ENCODE measurements around the gene SLC35F3.

SLC35F3 gene

DNA sequence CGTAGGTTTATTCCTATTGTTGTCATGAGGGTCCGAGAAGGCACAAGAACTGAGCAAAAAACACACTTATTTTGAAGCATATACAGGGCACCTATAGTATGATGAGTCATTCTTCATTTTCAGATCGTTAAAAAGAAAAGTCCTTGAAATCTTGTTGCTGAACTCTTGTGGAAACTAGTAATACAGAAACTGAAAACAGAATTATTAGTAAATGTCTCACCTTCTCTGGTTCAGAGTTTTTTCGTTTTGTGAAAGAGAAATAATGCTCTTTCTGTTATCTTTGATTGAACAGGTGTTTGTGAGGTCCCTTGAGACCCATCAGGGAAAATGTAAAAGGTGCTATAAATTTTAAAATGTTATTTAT, 366.7 kb downstream of the SLC35F3 start:
- no peak for ATAC-seq (ENCODE audit: low read depth)
- no peaks in the 10 kb centered on the region for H3K4me1 Mint-ChIP-seq
- no peaks in the 10 kb centered on the region for H3K9me3 Mint-ChIP-seq
- no peak overlapping the region for H3K4me3 Mint-ChIP-seq
- no peak for DNase-seq (ENCODE audit: low spot score in 2 of 2)
- no peak overlapping the region for H3K27ac Mint-ChIP-seq
- H3K27me3 Mint-ChIP-seq = peaks cover 12% of the 10 kb centered on the region
- H3K36me3 Mint-ChIP-seq = no peaks in the 10 kb centered on the region

DNA sequence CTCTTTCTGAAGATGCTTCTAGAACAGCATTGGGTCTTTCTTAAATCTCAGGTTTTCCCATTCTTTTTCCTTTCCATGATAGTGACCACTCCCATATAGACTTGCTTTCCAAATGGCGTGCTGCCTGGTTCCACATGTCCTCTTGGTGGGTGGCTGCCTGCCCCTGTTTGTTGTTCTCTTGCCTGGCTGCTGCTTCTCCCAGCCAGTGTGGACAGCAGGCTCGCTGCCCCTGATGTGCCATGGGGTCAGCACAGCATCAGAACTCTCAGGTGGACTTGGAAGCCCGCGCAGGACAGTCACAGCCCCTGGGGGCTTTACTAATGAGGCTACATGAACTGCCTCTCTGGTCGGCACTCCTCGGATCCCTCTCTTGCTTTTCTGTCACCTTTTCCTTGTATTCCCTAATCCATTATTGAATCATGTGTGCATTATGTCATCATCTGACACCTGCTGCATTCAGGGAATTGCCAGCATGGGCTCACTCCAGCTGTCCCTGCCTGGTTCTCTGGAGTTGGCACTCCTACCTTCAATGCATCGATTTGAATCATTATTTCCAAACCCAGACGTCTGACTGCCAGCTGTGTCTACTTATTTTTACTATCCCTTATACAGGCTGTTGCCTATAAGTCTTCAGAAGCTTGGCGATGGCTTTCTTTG, 368.3 kb downstream of the SLC35F3 start:
- no peaks in the 10 kb centered on the region for H3K9me3 Mint-ChIP-seq
- DNase-seq (ENCODE audit: low spot score in 2 of 2) (no peak), ATAC-seq (ENCODE audit: low read depth) (no peak)
- H3K27me3 Mint-ChIP-seq = peaks cover 16% of the 10 kb centered on the region
- no peaks in the 10 kb centered on the region for H3K36me3 Mint-ChIP-seq
- H3K27ac Mint-ChIP-seq = no peak overlapping the region
- H3K4me3 Mint-ChIP-seq = no peak overlapping the region
- H3K4me1 Mint-ChIP-seq = no peaks in the 10 kb centered on the region

DNA sequence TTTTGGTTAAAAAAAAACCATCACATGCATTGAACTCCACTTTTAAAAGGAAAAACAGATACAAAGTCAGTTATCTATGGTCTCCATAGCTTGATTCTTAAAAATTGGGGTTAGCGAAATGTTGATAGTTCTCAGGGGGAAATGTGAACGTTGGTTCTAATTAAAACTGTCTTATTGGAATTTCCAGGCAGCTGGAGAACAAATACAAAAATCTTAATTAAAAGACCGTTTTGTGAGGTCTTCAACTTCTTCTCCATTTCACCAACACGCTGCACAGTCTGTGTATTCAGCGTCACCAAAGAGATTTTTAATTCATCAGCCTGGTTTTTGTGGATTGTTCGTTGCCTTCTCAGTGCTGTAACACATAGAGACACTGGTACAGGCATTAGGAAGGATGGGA, 369.5 kb downstream of the SLC35F3 start:
- DNase-seq (ENCODE audit: low spot score in 2 of 2) (no peak), ATAC-seq (ENCODE audit: low read depth) (no peak)
- H3K4me1 Mint-ChIP-seq = no peaks in the 10 kb centered on the region
- no peaks in the 10 kb centered on the region for H3K9me3 Mint-ChIP-seq
- H3K36me3 Mint-ChIP-seq = no peaks in the 10 kb centered on the region
- H3K27ac Mint-ChIP-seq = no peak overlapping the region
- no peak overlapping the region for H3K4me3 Mint-ChIP-seq
- peaks cover 18% of the 10 kb centered on the region for H3K27me3 Mint-ChIP-seq

DNA sequence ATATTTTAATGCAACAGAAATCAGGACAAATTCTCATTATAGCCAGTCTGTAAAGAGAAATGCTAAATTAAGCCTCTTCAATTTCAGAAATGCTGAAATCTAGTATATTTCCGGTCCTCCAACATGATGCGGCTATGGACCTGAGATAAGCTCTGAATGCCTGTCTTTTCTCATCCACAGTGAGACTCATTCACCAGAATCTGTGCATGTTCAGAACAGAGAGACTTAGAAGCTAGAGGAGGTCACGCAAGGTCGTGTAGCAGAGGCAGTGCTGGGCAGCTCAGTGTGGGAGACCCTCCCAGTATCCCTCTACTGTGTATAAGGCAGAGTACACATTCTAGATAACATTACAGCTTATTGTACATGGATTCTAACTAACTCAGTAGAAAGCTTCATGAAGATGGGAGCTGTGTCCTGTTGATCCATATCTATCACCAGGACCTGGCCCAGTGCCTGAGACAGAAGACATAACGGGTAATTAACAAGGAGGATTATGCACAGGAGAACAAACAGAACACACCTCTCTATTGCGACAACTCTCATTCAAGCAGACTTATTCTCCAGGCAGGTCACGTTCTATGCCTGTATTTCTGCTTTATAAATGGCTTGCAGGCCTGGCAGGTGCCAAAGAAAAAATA, 371.8 kb downstream of the SLC35F3 start:
- Mint-ChIP-seq H3K9me3 (no peaks in the 10 kb centered on the region), H3K4me1 (no peaks in the 10 kb centered on the region), H3K4me3 (no peak overlapping the region), H3K27ac (no peak overlapping the region), H3K36me3 (no peaks in the 10 kb centered on the region), H3K27me3 (peaks cover 18% of the 10 kb centered on the region)
- no peak for ATAC-seq (ENCODE audit: low read depth)
- no peak for DNase-seq (ENCODE audit: low spot score in 2 of 2)

DNA sequence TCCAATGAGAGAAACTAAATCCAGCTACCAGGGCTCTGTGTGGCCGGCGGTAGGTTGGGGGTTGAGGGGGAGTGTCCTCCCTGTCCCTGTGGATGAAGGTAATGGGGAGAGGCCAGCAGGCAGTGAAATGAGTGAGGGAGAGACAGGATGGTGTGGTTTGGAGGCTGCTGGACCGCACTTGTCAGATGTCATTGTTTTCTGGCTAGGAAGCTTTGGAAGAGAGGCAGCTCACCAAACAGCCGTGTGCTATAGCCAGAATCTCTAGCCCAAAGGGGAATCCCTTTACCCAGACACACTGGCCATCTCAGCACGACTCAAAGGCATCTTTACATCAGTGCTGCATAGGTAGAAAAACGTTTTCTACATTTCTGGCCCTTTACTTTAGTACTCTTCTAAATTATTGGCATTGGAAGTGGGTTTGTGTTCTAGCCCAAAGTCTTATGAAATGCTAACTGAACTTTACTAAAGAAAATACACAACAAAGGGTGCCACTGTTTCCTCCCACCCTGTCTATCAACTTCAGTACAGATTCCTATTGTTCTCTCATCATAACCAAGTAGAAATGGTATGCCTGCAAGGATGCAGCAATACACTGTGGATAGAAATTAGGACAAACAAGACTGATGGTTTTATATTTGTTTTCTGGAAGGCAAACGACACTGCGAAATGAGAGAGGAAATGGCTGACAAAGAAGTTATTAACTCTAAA, 372.8 kb downstream of the SLC35F3 start:
- peaks cover 18% of the 10 kb centered on the region for H3K27me3 Mint-ChIP-seq
- no peak overlapping the region for H3K4me3 Mint-ChIP-seq
- DNase-seq (ENCODE audit: low spot score in 2 of 2) = no peak
- no peaks in the 10 kb centered on the region for H3K36me3 Mint-ChIP-seq
- H3K27ac Mint-ChIP-seq = no peak overlapping the region
- ATAC-seq (ENCODE audit: low read depth) = no peak
- H3K4me1 Mint-ChIP-seq = no peaks in the 10 kb centered on the region
- H3K9me3 Mint-ChIP-seq = no peaks in the 10 kb centered on the region

DNA sequence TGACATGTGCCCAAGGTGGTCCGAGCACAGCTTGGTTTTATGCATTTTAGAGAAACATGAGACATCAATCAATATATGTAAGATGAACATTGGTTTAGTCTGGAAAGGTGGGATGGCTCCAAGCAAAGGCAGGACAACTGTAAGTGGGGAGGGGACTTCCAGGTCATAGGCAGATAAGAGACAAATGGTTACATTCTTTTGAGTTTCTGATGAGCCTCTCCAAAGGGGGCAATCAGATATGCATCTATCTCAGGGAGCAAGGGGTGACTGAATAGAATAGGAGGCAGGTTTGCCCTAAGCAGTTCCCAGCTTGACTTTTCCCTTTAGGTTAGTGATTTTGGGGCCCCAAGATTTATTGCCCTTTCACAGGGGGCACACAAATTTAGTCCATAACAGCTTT, 374.5 kb downstream of the SLC35F3 start:
- Mint-ChIP-seq H3K4me1 (no peaks in the 10 kb centered on the region), H3K4me3 (no peak overlapping the region), H3K9me3 (no peaks in the 10 kb centered on the region), H3K36me3 (no peaks in the 10 kb centered on the region), H3K27ac (no peak overlapping the region), H3K27me3 (peaks cover 17% of the 10 kb centered on the region)
- no peak for ATAC-seq (ENCODE audit: low read depth)
- DNase-seq (ENCODE audit: low spot score in 2 of 2) = no peak

DNA sequence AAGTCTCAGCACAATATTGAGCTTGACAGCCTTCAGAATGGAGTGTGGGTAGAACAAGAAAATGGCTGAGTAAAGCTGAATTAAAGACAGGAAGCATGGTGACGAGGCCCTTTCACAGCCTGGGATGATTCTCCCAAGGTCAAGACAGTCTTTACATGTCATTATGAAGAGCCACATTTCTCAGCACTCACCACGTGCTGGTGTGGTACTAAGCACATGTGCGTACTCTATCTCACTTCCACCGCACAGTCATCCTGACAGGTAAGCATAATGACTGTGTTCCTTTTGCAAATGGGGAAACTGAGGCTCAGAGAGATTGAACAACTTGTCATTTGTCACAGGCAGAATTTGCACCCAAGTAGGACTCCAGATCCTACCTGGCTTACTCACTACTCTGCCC, 376.0 kb downstream of the SLC35F3 start:
- ATAC-seq (ENCODE audit: low read depth) (no peak), DNase-seq (ENCODE audit: low spot score in 2 of 2) (no peak)
- no peak overlapping the region for H3K4me3 Mint-ChIP-seq
- H3K9me3 Mint-ChIP-seq = no peaks in the 10 kb centered on the region
- no peaks in the 10 kb centered on the region for H3K4me1 Mint-ChIP-seq
- no peak overlapping the region for H3K27ac Mint-ChIP-seq
- no peaks in the 10 kb centered on the region for H3K36me3 Mint-ChIP-seq
- peaks cover 18% of the 10 kb centered on the region for H3K27me3 Mint-ChIP-seq

DNA sequence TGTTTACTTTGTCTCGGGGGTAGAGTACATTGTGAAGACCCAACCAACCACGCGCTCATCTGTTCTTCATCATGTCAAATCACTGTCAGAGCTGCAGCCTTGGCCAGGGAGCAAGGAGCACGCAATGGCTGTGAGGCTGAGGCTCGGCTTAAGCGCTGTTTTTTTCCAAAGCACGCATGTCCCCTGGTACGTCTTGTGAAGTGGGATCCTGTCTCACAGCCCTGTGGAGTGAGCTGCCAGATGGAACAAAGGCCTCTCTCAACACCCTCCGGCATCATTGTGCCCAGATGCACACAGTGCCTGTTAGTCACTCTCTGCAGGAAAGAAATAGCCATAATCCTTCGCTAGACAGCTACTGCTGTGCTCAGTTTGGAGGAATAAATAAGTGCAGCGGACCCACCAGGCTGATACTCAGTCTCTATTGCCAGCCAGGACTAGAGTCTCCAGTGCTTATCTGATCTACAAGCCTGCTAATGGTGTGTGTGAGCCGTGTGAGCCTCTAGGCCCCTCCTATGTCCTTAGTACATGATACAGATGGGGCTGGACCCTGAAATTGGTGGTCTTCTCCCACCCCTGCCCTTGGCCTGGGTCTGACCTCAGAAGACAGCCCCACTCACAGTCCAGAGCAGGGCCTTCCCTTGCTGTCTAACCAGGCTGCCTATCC, 377.5 kb downstream of the SLC35F3 start:
- Mint-ChIP-seq H3K36me3 (no peaks in the 10 kb centered on the region), H3K9me3 (no peaks in the 10 kb centered on the region), H3K27me3 (peaks cover 18% of the 10 kb centered on the region), H3K4me3 (no peak overlapping the region), H3K4me1 (no peaks in the 10 kb centered on the region), H3K27ac (no peak overlapping the region)
- ATAC-seq (ENCODE audit: low read depth) = no peak
- DNase-seq (ENCODE audit: low spot score in 2 of 2) = no peak

DNA sequence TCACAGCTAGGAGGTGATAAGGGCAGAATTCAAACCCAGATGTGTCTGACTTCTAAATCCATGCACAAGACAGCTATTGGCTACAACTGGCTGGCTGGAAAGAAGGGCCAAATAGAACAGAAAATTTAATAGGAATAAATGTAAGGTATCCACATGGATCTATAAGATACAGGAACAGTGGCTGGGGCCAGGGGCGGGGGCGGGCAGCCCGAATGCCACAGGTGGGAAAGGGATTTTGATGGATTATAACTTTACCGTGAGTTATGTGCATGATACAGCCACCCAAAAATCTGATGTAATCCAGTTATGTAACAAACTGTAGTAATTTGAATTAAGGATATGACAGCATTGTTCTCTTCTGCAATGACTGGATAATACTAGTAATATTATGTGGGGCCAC, 381.7 kb downstream of the SLC35F3 start:
- no peaks in the 10 kb centered on the region for H3K4me1 Mint-ChIP-seq
- peaks cover 10% of the 10 kb centered on the region for H3K9me3 Mint-ChIP-seq
- no peak overlapping the region for H3K4me3 Mint-ChIP-seq
- ATAC-seq (ENCODE audit: low read depth) = no peak
- H3K27ac Mint-ChIP-seq = no peak overlapping the region
- peaks cover 19% of the 10 kb centered on the region for H3K27me3 Mint-ChIP-seq
- no peak for DNase-seq (ENCODE audit: low spot score in 2 of 2)
- H3K36me3 Mint-ChIP-seq = peaks cover 5% of the 10 kb centered on the region

DNA sequence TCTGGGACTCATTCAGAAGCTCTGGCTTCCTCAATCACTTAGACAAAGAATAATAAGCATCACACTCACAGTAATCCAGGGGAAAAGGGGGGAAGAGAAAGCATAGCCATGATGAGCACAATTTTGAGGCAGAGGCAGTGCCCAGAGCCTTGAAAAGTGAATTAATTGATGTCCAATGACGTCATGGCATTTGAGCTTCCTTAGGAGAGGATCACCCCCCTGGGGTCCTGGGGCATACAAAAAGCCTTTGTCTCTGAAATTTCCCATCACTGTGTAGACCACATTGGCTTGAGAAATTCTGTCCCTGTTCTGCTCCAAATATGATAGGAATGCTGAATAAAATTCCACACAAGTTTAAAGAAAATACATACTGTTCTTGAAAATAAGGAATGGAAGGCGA, 384.5 kb downstream of the SLC35F3 start:
- Mint-ChIP-seq H3K27me3 (peaks cover 17% of the 10 kb centered on the region), H3K4me1 (no peaks in the 10 kb centered on the region), H3K27ac (no peak overlapping the region), H3K4me3 (no peak overlapping the region), H3K36me3 (peaks cover 5% of the 10 kb centered on the region), H3K9me3 (peaks cover 11% of the 10 kb centered on the region)
- DNase-seq (ENCODE audit: low spot score in 2 of 2) = no peak
- ATAC-seq (ENCODE audit: low read depth) = no peak

DNA sequence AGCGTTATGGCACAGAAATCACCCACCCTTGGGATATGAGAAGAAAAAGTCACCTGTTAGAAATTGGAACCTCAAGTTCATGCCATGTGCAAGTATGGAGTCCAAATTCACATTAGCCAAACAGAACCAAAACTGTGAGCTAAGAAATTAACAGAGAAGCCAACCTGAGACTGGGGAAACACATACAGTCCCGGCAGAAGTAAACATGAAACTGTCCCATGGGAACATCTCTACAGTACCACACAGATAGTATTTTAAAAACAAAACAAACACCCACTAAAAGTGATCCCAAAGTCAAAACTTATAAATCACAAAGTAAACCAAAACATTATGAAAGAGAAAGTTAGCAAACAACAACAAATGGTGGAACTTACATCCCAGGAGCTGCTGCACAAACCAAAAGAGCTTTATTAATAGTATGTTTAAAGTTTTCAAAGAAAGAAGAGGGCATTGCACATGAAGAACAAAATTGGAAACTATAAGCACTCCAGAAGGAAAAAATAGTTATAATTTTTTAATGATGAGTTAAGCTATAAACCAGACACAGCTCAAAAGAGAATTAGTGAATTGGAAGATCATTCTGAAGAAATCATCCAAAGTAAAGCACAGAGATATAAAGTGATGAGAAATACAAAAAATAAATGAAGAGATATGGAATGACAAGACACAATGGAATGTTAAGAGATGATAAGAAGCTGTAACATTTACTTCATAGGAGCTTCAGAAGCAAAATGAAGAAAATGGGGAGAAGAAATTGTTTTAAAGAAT, 385.2 kb downstream of the SLC35F3 start:
- ATAC-seq (ENCODE audit: low read depth) = no peak
- Mint-ChIP-seq H3K27me3 (peaks cover 12% of the 10 kb centered on the region), H3K36me3 (peaks cover 5% of the 10 kb centered on the region), H3K4me1 (no peaks in the 10 kb centered on the region), H3K27ac (no peak overlapping the region), H3K4me3 (no peak overlapping the region), H3K9me3 (peaks cover 11% of the 10 kb centered on the region)
- DNase-seq (ENCODE audit: low spot score in 2 of 2) = no peak

DNA sequence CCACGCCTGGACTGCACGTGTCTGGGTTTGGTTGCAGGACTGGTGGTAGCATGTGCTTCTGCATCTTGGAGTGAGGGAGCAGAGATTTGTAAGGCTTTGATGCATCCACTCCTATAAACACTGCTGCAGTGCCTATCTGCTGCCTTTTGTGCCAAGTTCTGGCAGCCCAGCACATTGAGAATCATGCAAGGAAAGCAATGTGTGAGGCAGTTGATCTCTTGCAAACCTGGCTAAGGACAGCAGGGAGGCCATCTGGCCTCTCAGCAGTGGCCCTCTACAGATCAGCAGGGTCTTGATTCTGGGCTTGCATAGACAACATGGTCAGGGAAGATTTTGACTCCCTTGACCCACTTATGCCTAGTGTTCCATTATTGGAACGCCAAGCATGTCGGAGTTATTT, 387.5 kb downstream of the SLC35F3 start:
- peaks cover 5% of the 10 kb centered on the region for H3K36me3 Mint-ChIP-seq

DNA sequence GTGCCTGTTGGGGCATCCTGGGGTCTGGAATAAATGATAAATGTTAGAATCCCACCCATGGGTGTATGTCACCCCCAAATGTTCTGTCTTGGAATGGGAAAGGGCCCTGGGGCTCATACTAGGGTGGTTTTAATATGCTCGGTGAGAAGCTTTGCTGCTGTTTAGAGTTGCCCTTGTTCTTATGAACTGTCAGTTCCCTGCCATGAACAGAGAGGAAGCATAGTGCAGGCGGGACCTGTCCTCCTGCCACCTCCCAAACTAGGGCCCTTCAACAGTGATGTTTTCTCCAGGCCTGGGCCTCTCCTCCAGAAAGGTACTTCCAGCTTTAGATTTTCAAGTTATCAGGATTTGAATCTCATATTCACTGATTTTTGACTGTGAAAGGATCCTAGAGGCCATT, 388.1 kb downstream of the SLC35F3 start:
- H3K27me3 Mint-ChIP-seq = peaks cover 15% of the 10 kb centered on the region
- ATAC-seq (ENCODE audit: low read depth) = no peak
- H3K4me3 Mint-ChIP-seq = no peak overlapping the region
- no peak for DNase-seq (ENCODE audit: low spot score in 2 of 2)
- no peak overlapping the region for H3K27ac Mint-ChIP-seq
- peaks cover 11% of the 10 kb centered on the region for H3K9me3 Mint-ChIP-seq
- no peaks in the 10 kb centered on the region for H3K4me1 Mint-ChIP-seq
- peaks cover 5% of the 10 kb centered on the region for H3K36me3 Mint-ChIP-seq

More for the DNA sequence above, 387.5 kb downstream of the SLC35F3 start:
- Mint-ChIP-seq H3K27ac (no peak overlapping the region), H3K4me3 (no peak overlapping the region), H3K9me3 (peaks cover 11% of the 10 kb centered on the region), H3K27me3 (peaks cover 12% of the 10 kb centered on the region), H3K4me1 (no peaks in the 10 kb centered on the region)
- ATAC-seq (ENCODE audit: low read depth) (no peak), DNase-seq (ENCODE audit: low spot score in 2 of 2) (no peak)

Data from memory B cell (primary cell).